Heart left ventricle (tissue), 16 donors: ENCODE measurements around the gene TNS3. TPM values are rescaled to one million over a fixed set of nuclear protein-coding genes. Genes with fewer than 3 reads are reported as not detected.

Experiments
- ATAC-seq, 4 donors: fragments of 200-7000 bp; cut with Tn5 transposase; one replicate each; pipeline ENCODE4 v1.9.1; 2020 to 2022; ENCODE audit warnings: moderate library complexity in 4 of 4, mild to moderate bottlenecking in 3 of 4, moderate number of reproducible peaks in 1 of 4
- DNase-seq, 5 donors: peaks; one replicate each; pipeline ENCODE4 v3.0.0-alpha.2; 2020
- H3K27ac ChIP-seq, 12 donors: fragments of 200-600 bp; sonication (generic) in 4 of 12; one replicate each; pipeline versions ENCODE4 v1.5.0 to v1.8.0; 2016 to 2022; ENCODE audit warnings: mild to moderate bottlenecking in 2 of 12
- H3K27me3 ChIP-seq, 9 donors: fragments of 200-600 bp; sonication (generic) in 2 of 9; one replicate each; pipeline versions ENCODE4 v1.5.1 to v1.8.0; 2016 to 2022; ENCODE audit warnings: mild to moderate bottlenecking in 3 of 9
- H3K36me3 ChIP-seq, 9 donors: fragments of 200-600 bp; sonication (generic) in 2 of 9; one replicate each; pipeline versions ENCODE4 v1.5.0 to v1.8.0; 2018 to 2022; ENCODE audit warnings: mild to moderate bottlenecking in 2 of 9
- H3K4me1 ChIP-seq, 12 donors: fragments of 200-600 bp; sonication (generic) in 4 of 12; one replicate each; pipeline versions ENCODE4 v1.5.0 to v1.8.0; 2016 to 2022; ENCODE audit warnings: mild to moderate bottlenecking in 3 of 12
- H3K4me3 ChIP-seq, 12 donors: fragments of 200-600 bp; sonication (generic) in 4 of 12; one replicate each; pipeline versions ENCODE4 v1.5.0 to v1.8.0; 2017 to 2022; ENCODE audit warnings: mild to moderate bottlenecking in 9 of 12, moderate library complexity in 4 of 12
- H3K9me3 ChIP-seq, 12 donors: fragments of 200-600 bp; sonication (generic) in 4 of 12; one replicate each; pipeline versions ENCODE4 v1.5.0 to v1.8.0; 2016 to 2022; ENCODE audit warnings: mild to moderate bottlenecking in 1 of 12
- POLR2A ChIP-seq, 2 donors: fragments of 450-650 bp; IDR thresholded peaks; one replicate each; pipeline ENCODE4 v1.6.1; 2017; ENCODE audit warnings: antibody characterized with exemption in 2 of 2, mild to moderate bottlenecking in 2 of 2, moderate library complexity in 2 of 2
- WGBS, 4 donors: extraction: QIAGEN DNeasy Blood & Tissue Kit in 2 of 4; methylation state at CpG; one replicate each; pipeline versions ENCODE4 v1.1.5 to v1.1.7; 2013 to 2018; 5-methylcytosine and 5-hydroxymethylcytosine counted together
- intact Hi-C, 10 donors: fragments of 100-400 bp; cut with DNase I; formaldehyde crosslinking; loops; one replicate each; pipeline versions ENCODE4 v1.11.1 to v1.14.2; 2022
- polyA plus RNA-seq, 2 donors: library from polyadenylated mRNA; stranded (reverse); fragments of 200-250 nt; gene quantifications; one replicate each; pipeline ENCODE4 v1.2.3, GENCODE V29; 2013
- total RNA-seq, 9 donors: library from RNA; depleted of rRNA in 2 of 9; stranded (reverse); fragments of >200 nt in 2 of 9; fragmentation: NEBNext Ultra II Directional in 3 of 9; extraction: Animal tissue kit (Norgen Biotek cat#: 25700) in 3 of 9; gene quantifications; one replicate each; pipeline versions ENCODE4 v1.1.0 to v1.2.4, GENCODE V29; 2016 to 2023
- TF ChIP-seq, protein P1 (sequence below), 12 donors: fragments of 200-600 bp; sonication (generic) in 4 of 12; IDR thresholded peaks; one replicate each; pipeline versions ENCODE4 v1.5.0 to v1.8.0; 2018 to 2022; ENCODE audit warnings: antibody characterized with exemption in 12 of 12, mild to moderate bottlenecking in 5 of 12
- donor health status: ischemic (EF 13 %, LVEDD 7.1; RV severe dilation, severe dysfunction).
- donor health status: healthy with polysubstance abuse.
- donor health status: DM: no; HTN: yes; CAD: no.
- donor health status: DM: no; HTN: no; CAD: no.
- donor health status: ischemic (EF 25% LVEDD 6.9; RV normal size, moderate dysfunction).
- donor health status: ischemic (EF 25% LVEDD 5.7; RV mildly dilated, moderate dysfunction).
- donor health status: healthy.
- donor health status: DM: yes; HTN: yes; CAD: no.
- donor health status: ischemic (EF 35%, LVEDD 5.7; RV mildly dilated, moderate dysfunction).
- donor health status: nonischemic (EF 11% LVEDD 7.7; RV severe dilation, severe dysfunction).
- donor health status: DM: yes; HTN: yes; CAD: no.
- donor health status: PGD.
- donor health status: ischemic (EF 29% LVEDD 5.4; RV normal size, mild dysfunction).
- donor health status: nonischemic (EF 23%, LVEDD 6.1; RV moderate dilation, normal function).

The TNS3 gene
- total and polyA plus RNA-seq, 11 donors, result 10.1 to 116 (median 32.7) TPM

- intact Hi-C loops, result no loop called here
- Histone ChIP-seq H3K27ac (no peak overlapping the region), H3K9me3 (no peaks in the 10 kb centered on the region), H3K4me1 (peaks cover 0 to 5% (median 0%) of the 10 kb centered on the region in 12 donors), H3K4me3 (no peak overlapping the region), H3K27me3 (no peaks in the 10 kb centered on the region), H3K36me3 (peaks cover 0 to 65% (median 11%) of the 10 kb centered on the region in 9 donors)
- ATAC-seq (no peak), DNase-seq (no peak)
- 90 to 97% (median 94%) methylated on average over 6 of the region's 6 CpGs for WGBS, 4 donors
- TF ChIP-seq, protein P1, sequence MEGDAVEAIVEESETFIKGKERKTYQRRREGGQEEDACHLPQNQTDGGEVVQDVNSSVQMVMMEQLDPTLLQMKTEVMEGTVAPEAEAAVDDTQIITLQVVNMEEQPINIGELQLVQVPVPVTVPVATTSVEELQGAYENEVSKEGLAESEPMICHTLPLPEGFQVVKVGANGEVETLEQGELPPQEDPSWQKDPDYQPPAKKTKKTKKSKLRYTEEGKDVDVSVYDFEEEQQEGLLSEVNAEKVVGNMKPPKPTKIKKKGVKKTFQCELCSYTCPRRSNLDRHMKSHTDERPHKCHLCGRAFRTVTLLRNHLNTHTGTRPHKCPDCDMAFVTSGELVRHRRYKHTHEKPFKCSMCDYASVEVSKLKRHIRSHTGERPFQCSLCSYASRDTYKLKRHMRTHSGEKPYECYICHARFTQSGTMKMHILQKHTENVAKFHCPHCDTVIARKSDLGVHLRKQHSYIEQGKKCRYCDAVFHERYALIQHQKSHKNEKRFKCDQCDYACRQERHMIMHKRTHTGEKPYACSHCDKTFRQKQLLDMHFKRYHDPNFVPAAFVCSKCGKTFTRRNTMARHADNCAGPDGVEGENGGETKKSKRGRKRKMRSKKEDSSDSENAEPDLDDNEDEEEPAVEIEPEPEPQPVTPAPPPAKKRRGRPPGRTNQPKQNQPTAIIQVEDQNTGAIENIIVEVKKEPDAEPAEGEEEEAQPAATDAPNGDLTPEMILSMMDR (IDR thresholded peaks at IDR 0.05), result no peak
- no peak for TF ChIP-seq POLR2A (IDR thresholded peaks at IDR 0.05)
Measured at GRCh38 chr7:47347816-47348385, 234.0 kb downstream of the TNS3 start.

DNA sequence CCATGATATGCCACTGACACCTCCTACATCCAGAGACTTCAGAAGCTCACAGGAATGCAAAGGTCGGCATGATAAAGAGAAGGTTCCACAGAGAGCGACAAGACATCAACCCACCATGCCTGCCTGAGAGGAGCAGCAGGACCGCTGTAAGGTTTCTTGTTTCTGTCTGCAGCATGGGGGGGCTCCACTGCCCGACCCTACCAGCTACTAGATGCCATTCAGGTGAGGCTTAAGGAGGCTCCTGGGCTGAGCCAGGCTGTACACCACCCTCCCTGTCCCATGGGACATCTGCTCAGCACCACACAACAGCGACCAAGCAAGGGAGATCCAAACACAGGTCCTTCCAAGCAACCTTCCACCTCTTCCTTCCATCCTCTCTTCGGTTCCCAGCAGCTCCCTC is 234.6 kb downstream of the TNS3 start:
- H3K36me3 ChIP-seq, result peaks cover 0 to 66% (median 11%) of the 10 kb centered on the region in 9 donors
- intact Hi-C loops, result no loop called here
- TF ChIP-seq, protein P1 (IDR thresholded peaks at IDR 0.05), result no peak
- no peak for TF ChIP-seq POLR2A (IDR thresholded peaks at IDR 0.05)

GRCh38 chr7:47346377-47346914 is 235.5 kb downstream of the TNS3 start:
- Histone ChIP-seq H3K27ac (no peak overlapping the region), H3K4me3 (no peak overlapping the region), H3K27me3 (no peaks in the 10 kb centered on the region), H3K36me3 (peaks cover 0 to 71% (median 11%) of the 10 kb centered on the region in 9 donors), H3K9me3 (no peaks in the 10 kb centered on the region), H3K4me1 (peaks cover 0 to 12% (median 0%) of the 10 kb centered on the region in 12 donors)
- intact Hi-C loops, result no loop called here
- TF ChIP-seq, protein P1 (IDR thresholded peaks at IDR 0.05), result no peak
- no peak for TF ChIP-seq POLR2A (IDR thresholded peaks at IDR 0.05)
- no peak for ATAC-seq
- 94 to 99% (median 97%) methylated on average over 7 of the region's 7 CpGs for whole genome bisulfite sequencing, 4 donors
- peak in 1 of 5 donors; percentile 7 for DNase-seq

More for the DNA sequence above, 234.6 kb downstream of the TNS3 start:
- Histone ChIP-seq H3K9me3 (no peaks in the 10 kb centered on the region), H3K27ac (no peak overlapping the region), H3K4me1 (peaks cover 0 to 10% (median 0%) of the 10 kb centered on the region in 12 donors), H3K4me3 (no peak overlapping the region), H3K27me3 (no peaks in the 10 kb centered on the region)
- ATAC-seq, result no peak
- no peak for DNase-seq
- 82 to 91% (median 87%) methylated on average over 5 to 6 of the region's 6 CpGs for WGBS, 4 donors

DNA sequence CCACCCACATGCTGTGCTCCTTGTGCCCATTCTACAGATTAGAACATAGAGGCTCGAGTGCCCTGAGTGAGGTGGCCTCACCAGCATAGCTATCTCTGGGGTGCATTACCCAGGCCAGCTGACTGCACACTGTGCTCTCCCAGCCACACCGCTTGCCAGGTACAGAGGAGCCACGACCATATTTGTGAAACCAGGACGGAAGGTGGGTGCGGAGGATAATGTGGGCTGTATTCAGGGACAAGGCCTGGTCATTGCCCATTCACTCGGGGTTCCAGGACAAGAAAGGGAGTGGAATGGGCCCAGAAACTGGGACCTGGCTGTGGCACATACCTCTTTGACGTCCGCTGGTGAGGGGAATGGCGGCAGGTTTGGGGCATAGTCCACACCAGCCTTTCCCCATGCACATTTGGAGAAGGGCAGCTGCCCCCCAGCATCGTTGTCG is 236.0 kb downstream of the TNS3 start:
- DNase-seq (peak in 1 of 5 donors; percentile 7), ATAC-seq (no peak)
- TF ChIP-seq POLR2A (IDR thresholded peaks at IDR 0.05), result no peak
- TF ChIP-seq, protein P1 (IDR thresholded peaks at IDR 0.05), result no peak
- Histone ChIP-seq H3K36me3 (peaks cover 0 to 71% (median 11%) of the 10 kb centered on the region in 9 donors), H3K4me3 (no peak overlapping the region), H3K9me3 (no peaks in the 10 kb centered on the region), H3K27me3 (no peaks in the 10 kb centered on the region), H3K4me1 (peaks cover 0 to 12% (median 0%) of the 10 kb centered on the region in 12 donors), H3K27ac (no peak overlapping the region)
- WGBS, 4 donors, result 94 to 98% (median 96%) methylated on average over 11 of the region's 11 CpGs
- intact Hi-C loops, result no loop called here
